GM12878 (cell line): ENCODE data around the gene PLXND1. TPM values are rescaled to one million over a fixed set of nuclear protein-coding genes. Genes with fewer than 3 reads are reported as not detected.

Experiments used
- ATAC-seq: fragments of 200-7000 bp; cut with Tn5 transposase; 3 replicates; pipeline ENCODE4 v1.9.1; 2020; ENCODE audit warnings: mild to moderate bottlenecking, moderate library complexity
- BruUV-seq: library from RNA; stranded (reverse); fragments of 400-500 nt; replicated peaks from 2 replicates; lab custom pipeline; 2021; lab: Mats Ljungman, UMichigan
- CTCF ChIA-PET: fragments of 300-600 bp; sonication (Branson Sonifier 250); formaldehyde crosslinking; extraction: SDS; loops from one replicate; lab custom pipeline; 2021; ENCODE audit warnings: inconsistent platforms; lab: Yijun Ruan, JAX
- POLR2A ChIA-PET: fragments of 350-600 bp; formaldehyde crosslinking; extraction: SDS; loops from one replicate; lab custom pipeline; 2021; ENCODE audit warnings: inconsistent platforms; lab: Charles Lee
- RAD21 ChIA-PET: fragments of 300-600 bp; sonication (Branson Sonifier 250); formaldehyde crosslinking; loops from one replicate; lab custom pipeline; 2023; ENCODE audit warnings: antibody characterized with exemption; ENCODE audit not compliant: unreplicated experiment; lab: Charles Lee
- SMC1A ChIA-PET: fragments of 300-600 bp; sonication (Branson Sonifier 250); formaldehyde crosslinking; loops from one replicate; lab custom pipeline; 2023; ENCODE audit not compliant: unreplicated experiment, uncharacterized antibody; lab: Charles Lee
- DNase-seq: peaks from one replicate; pipeline ENCODE4 v3.0.0-alpha.2; 2011; ENCODE audit warnings: low read depth, low spot score
- FAIRE-seq: peaks from 3 replicates; lab custom pipeline; 2011; peaks lifted over from hg19 to GRCh38; lab: Jason Lieb, UNC
- H2AFZ ChIP-seq: 2 replicates; pipeline ENCODE4 v1.6.0; 2011; ENCODE audit warnings: low read depth, low read length, control low read depth; ENCODE audit not compliant: control insufficient read depth
- H3K27ac ChIP-seq: 2 replicates; pipeline ENCODE4 v1.5.1; 2011; ENCODE audit warnings: control low read depth; ENCODE audit not compliant: control insufficient read depth, insufficient read depth
- H3K27me3 ChIP-seq, 2 experiments: replicated peaks in 1 of 2; 2 replicates each; pipeline versions ENCODE4 v1.6.0 to v1.6.1; 2011; ENCODE audit warnings: low read length in 1 of 2; ENCODE audit not compliant: control insufficient read depth in 2 of 2, insufficient read depth in 2 of 2
- H3K36me3 ChIP-seq, 2 experiments: 2 replicates each; pipeline ENCODE4 v1.5.1; 2011; ENCODE audit warnings: low read length in 1 of 2; ENCODE audit not compliant: control insufficient read depth in 2 of 2, insufficient read depth in 2 of 2
- H3K4me1 ChIP-seq: 2 replicates; pipeline ENCODE4 v1.6.1; 2011; ENCODE audit warnings: mild to moderate bottlenecking, low read length, moderate library complexity, mixed read lengths; ENCODE audit not compliant: control insufficient read depth, insufficient read depth
- H3K4me2 ChIP-seq: 2 replicates; pipeline ENCODE4 v1.6.0; 2011; ENCODE audit warnings: control low read depth; ENCODE audit not compliant: control insufficient read depth, insufficient read depth
- H3K4me3 ChIP-seq: fragments of 200-600 bp; sonication (generic); 2 replicates; pipeline ENCODE4 v1.5.1; 2016
- H3K79me2 ChIP-seq: 2 replicates; pipeline ENCODE4 v1.6.0; 2011; ENCODE audit warnings: low read length; ENCODE audit not compliant: control insufficient read depth, insufficient read depth
- H3K9ac ChIP-seq: 2 replicates; pipeline ENCODE4 v1.8.0; 2011; ENCODE audit warnings: low read length, control low read depth, mixed read lengths; ENCODE audit not compliant: control insufficient read depth, insufficient read depth
- H3K9me3 ChIP-seq: replicated peaks from 3 replicates; pipeline ENCODE4 v1.5.1; 2011; ENCODE audit warnings: mild to moderate bottlenecking, low read length; ENCODE audit not compliant: control insufficient read depth, insufficient read depth
- H4K20me1 ChIP-seq: 2 replicates; pipeline ENCODE4 v1.6.0; 2011; ENCODE audit not compliant: control insufficient read depth, insufficient read depth
- BRCA1 ChIP-seq: IDR thresholded peaks from 2 replicates; pipeline ENCODE4 v1.6.1; 2011; ENCODE audit warnings: low read depth, low read length, improper control_type of control experiment
- CBX5 ChIP-seq: sonication (generic); IDR thresholded peaks from 2 replicates; pipeline ENCODE4 v1.6.1; 2016; ENCODE audit warnings: low read depth, moderate library complexity, mild to moderate bottlenecking, inconsistent platforms
- EED ChIP-seq: sonication (generic); IDR thresholded peaks from 2 replicates; pipeline ENCODE4 v1.6.1; 2016; ENCODE audit warnings: antibody characterized with exemption, low read depth
- EZH2 ChIP-seq: IDR thresholded peaks from 2 replicates; pipeline ENCODE4 v1.6.1; 2012; ENCODE audit warnings: low read depth, mild to moderate bottlenecking, control low read depth, inconsistent platforms, low read length, borderline replicate concordance; ENCODE audit not compliant: control insufficient read depth
- KAT2A ChIP-seq: conservative IDR thresholded peaks from 2 replicates; pipeline ENCODE4 v1.6.1; 2011; ENCODE audit warnings: low read depth, low read length; ENCODE audit not compliant: control insufficient read depth
- POU2F2 ChIP-seq: IDR thresholded peaks from 3 replicates; pipeline ENCODE4 v1.6.1; 2011; ENCODE audit warnings: low read depth, mild to moderate bottlenecking, low read length, borderline replicate concordance
- RAD51 ChIP-seq: fragments of 450-650 bp; IDR thresholded peaks from 2 replicates; pipeline ENCODE4 v1.6.1; 2016; ENCODE audit warnings: moderate library complexity, mild to moderate bottlenecking, inconsistent platforms
- RBBP5 ChIP-seq: fragments of 200-600 bp; sonication (generic); conservative IDR thresholded peaks from 2 replicates; pipeline ENCODE4 v1.6.1; 2016
- TAF1 ChIP-seq: IDR thresholded peaks from 2 replicates; pipeline ENCODE4 v1.6.1; 2011; ENCODE audit warnings: mild to moderate bottlenecking, low read depth, low read length, borderline replicate concordance
- TCF12 ChIP-seq: IDR thresholded peaks from 2 replicates; pipeline ENCODE4 v1.6.1; 2011; ENCODE audit warnings: low read depth, mild to moderate bottlenecking, low read length
- USF2 ChIP-seq: IDR thresholded peaks from 2 replicates; pipeline ENCODE4 v1.6.1; 2011; ENCODE audit warnings: low read depth, low read length, improper control_type of control experiment, borderline replicate concordance
- ZBTB11 ChIP-seq: fragments of 450-650 bp; formaldehyde crosslinking; IDR thresholded peaks from 2 replicates; pipeline ENCODE4 v1.5.0; 2022; ENCODE audit warnings: mild to moderate bottlenecking, missing genetic modification characterization
- ZSCAN29 ChIP-seq: fragments of 450-650 bp; IDR thresholded peaks from 2 replicates; pipeline ENCODE4 v1.6.1; 2017; ENCODE audit warnings: mild to moderate bottlenecking, moderate library complexity
- WGBS: methylation state at CpG from one replicate; pipeline ENCODE4 v1.1.6; 2016; ENCODE audit warnings: low lambda C conversion rate; ENCODE audit not compliant: insufficient replicate concordance, insufficient coverage; ENCODE audit errors: missing lambda C conversion rate; 5-methylcytosine and 5-hydroxymethylcytosine counted together
- in situ Hi-C: fragments of 300-500 bp; cut with MboI; formaldehyde crosslinking; loops from 9 replicates; pipeline ENCODE4 v1.14.3; 2018; ENCODE audit warnings: mixed read lengths
- intact Hi-C: fragments of 100-400 bp; cut with micrococcal nuclease; formaldehyde crosslinking; loops from one replicate; pipeline ENCODE4 v1.14.2; 2022; ENCODE audit not compliant: unreplicated experiment
- polyA plus RNA-seq, 11 experiments: library from polyadenylated mRNA; depleted of rRNA in 4 of 11; unstranded in 6 of 11; stranded (reverse) in 5 of 11; fragments of >200 nt; fragmentation: Nextera tagmentation in 4 of 11; fragmentation: Illumina TruSeq in 1 of 11; extraction: Ambion mirVana in 4 of 11; extraction: Trizol in 1 of 11; gene quantifications; 1 replicate in 1 of 11; 2 replicates in 10 of 11; pipeline versions ENCODE4 v1.2.1 to v1.2.3, GENCODE V29; 2011 to 2016; ENCODE audit warnings: inconsistent platforms in 2 of 11, missing spikeins in 2 of 11, low read depth in 1 of 11
- total RNA-seq, 4 experiments: library from RNA; depleted of rRNA in 3 of 4; stranded (reverse); fragments of >200 nt in 3 of 4; fragmentation: Illumina TruSeq in 1 of 4; extraction: Trizol in 1 of 4; gene quantifications; 2 replicates each; pipeline versions ENCODE4 v1.2.1 to v1.2.3, GENCODE V29; 2013 to 2021
- TF ChIP-seq, protein P1 (sequence below): fragments of 450-650 bp; IDR thresholded peaks from 2 replicates; pipeline ENCODE4 v1.6.1; 2016; ENCODE audit warnings: mild to moderate bottlenecking

Gene PLXND1
- total and polyA plus RNA-seq, 10 of the 15 experiments (the other 5 are each of a cell fraction or from before 2014, with no cell fraction given) = 0.01 to 2.3 (median 0.72) TPM; not detected in 7

DNA sequence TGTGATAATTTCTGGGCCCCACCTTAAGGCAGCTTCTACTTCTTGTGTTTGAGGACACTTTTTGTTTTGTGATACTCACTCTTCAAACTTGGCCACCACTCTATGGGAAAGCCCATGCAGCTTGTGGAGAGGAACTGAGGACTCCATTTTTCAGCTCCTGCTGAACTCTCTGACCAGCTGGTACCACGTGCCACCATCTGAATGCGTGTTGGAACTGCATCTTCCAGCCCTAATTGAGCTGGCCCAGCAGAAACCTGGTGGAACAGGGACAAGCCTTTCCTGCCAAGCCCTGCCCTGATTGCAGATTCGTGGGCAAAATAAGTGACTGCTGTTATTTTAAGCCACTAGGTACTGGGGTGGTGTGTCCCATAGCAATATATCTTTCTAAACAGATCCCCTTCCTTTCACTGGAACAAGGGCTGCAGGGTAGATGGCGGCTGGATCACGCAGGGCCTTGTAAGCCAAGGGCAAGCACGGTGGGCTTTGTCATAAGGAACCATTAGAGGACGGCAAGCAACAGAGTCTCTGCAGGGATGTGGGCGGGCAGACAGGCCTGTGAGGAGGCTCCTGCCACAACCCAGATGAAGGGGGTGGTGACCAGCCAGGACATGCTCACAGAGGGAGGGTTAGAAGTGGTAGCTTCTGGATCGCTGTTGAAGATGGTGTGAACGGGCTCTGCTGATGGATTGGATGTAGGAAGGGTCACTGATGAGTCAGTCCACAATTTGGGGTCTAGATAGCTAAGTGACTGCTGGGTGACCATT lies 54.0 kb downstream of the PLXND1 start (continued):
- TF ChIP-seq TAF1 (no peak), ZBTB11 (CRISPR knock-in tag) (no peak), TCF12 (no peak), POU2F2 (no peak), BRCA1 (no peak), KAT2A (no peak), USF2 (no peak)

- Histone ChIP-seq H3K9ac (no peak overlapping the region), H3K27ac (no peak overlapping the region), H3K9me3 (no peaks in the 10 kb centered on the region), H3K4me1 (no peaks in the 10 kb centered on the region), H3K27me3 (peaks cover 2 to 7% of the 10 kb centered on the region in 2 experiments; a peak in 3 of 4 replicates), H3K79me2 (no peaks in the 10 kb centered on the region), H3K36me3 (no peaks in the 10 kb centered on the region), H3K4me3 (no peak overlapping the region), H3K4me2 (no peak overlapping the region), H2AFZ (no peak overlapping the region), H4K20me1 (no peaks in the 10 kb centered on the region)
- 49% methylated on average over 3 of the region's 3 CpGs for WGBS
- DNase-seq (no peak), ATAC-seq (no peak), FAIRE-seq (no peak)
- SMC1A ChIA-PET = interaction anchor here (1.2 kb wide), 1 partner anchor 106 kb away, joined by 3 read pairs; no protein-coding TSS in a partner anchor
- BruUV-seq = no TSS peak
- RAD21 ChIA-PET = no interaction called here
- intact Hi-C loops = no loop called here
- CTCF ChIA-PET = no interaction called here
- POLR2A ChIA-PET = no interaction called here
- in situ Hi-C loops = no loop called here
- TF ChIP-seq, protein P1, sequence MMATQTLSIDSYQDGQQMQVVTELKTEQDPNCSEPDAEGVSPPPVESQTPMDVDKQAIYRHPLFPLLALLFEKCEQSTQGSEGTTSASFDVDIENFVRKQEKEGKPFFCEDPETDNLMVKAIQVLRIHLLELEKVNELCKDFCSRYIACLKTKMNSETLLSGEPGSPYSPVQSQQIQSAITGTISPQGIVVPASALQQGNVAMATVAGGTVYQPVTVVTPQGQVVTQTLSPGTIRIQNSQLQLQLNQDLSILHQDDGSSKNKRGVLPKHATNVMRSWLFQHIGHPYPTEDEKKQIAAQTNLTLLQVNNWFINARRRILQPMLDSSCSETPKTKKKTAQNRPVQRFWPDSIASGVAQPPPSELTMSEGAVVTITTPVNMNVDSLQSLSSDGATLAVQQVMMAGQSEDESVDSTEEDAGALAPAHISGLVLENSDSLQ = no peak
- TF ChIP-seq CBX5 = no peak
- no peak for TF ChIP-seq RBBP5
- no peak for TF ChIP-seq EED
- no peak for TF ChIP-seq ZSCAN29
- TF ChIP-seq EZH2 = no peak
- TF ChIP-seq RAD51 = no peak
- no peak for TF ChIP-seq ZBTB11 (CRISPR knock-in tag)
These were observed 56.7 kb downstream of the PLXND1 start for GRCh38 chr3:129549805-129550204.
